Neural crest cell (in vitro differentiated cells): Measurements from ENCODE around the gene FHIT. TPM values are rescaled to one million over a fixed set of nuclear protein-coding genes. Genes with fewer than 3 reads are reported as not detected.

ENCODE experiments used
- DNase-seq: peaks from one replicate; pipeline ENCODE4 v3.0.0; 2021; ENCODE audit warnings: low read depth, mixed read lengths, low spot score
- H3K27ac Mint-ChIP-seq: one replicate; pipeline ENCODE4 v1.8.0; 2021; ENCODE audit warnings: mild to moderate bottlenecking, mixed read lengths; ENCODE audit not compliant: unreplicated experiment
- H3K27me3 Mint-ChIP-seq: 2 replicates; pipeline ENCODE4 v1.8.0; 2021; ENCODE audit warnings: low read depth, mild to moderate bottlenecking, mixed read lengths
- H3K36me3 Mint-ChIP-seq: 2 replicates; pipeline ENCODE4 v1.8.0; 2021; ENCODE audit warnings: low read depth, mild to moderate bottlenecking, mixed read lengths
- H3K4me1 Mint-ChIP-seq: 2 replicates; pipeline ENCODE4 v1.8.0; 2021; ENCODE audit warnings: mixed read lengths
- H3K4me3 Mint-ChIP-seq: one replicate; pipeline ENCODE4 v1.8.0; 2021; ENCODE audit warnings: mild to moderate bottlenecking, mixed read lengths
- H3K9me3 Mint-ChIP-seq: 2 replicates; pipeline ENCODE4 v1.8.0; 2021; ENCODE audit warnings: mixed read lengths
- CTCF ChIP-seq: fragments of 200-600 bp; sonication (generic); conservative IDR thresholded peaks from 2 replicates; pipeline ENCODE4 v1.5.0; 2021; ENCODE audit warnings: antibody characterized with exemption, mild to moderate bottlenecking
- total RNA-seq: library from RNA; stranded (reverse); gene quantifications from 2 replicates; pipeline ENCODE4 v1.2.1, GENCODE V29; 2021

The FHIT gene
- total RNA-seq, 1 donor from 2014 or later, result 5.2 TPM

- Mint-ChIP-seq H3K27ac (no peak overlapping the region), H3K4me3 (no peak overlapping the region), H3K9me3 (no peaks in the 10 kb centered on the region), H3K4me1 (peaks cover 9% of the 10 kb centered on the region), H3K36me3 (no peaks in the 10 kb centered on the region), H3K27me3 (no peaks in the 10 kb centered on the region)
- TF ChIP-seq CTCF, result no peak
- DNase-seq, result no peak
Observed at GRCh38 chr3:59771768-59772181, 1479.5 kb downstream of the FHIT start.

GRCh38 chr3:59769127-59769750 lies 1482.0 kb downstream of the FHIT start:
- no peaks in the 10 kb centered on the region for H3K27me3 Mint-ChIP-seq
- TF ChIP-seq CTCF, result no peak
- DNase-seq, result no peak
- no peaks in the 10 kb centered on the region for H3K4me1 Mint-ChIP-seq
- H3K9me3 Mint-ChIP-seq, result no peaks in the 10 kb centered on the region
- no peak overlapping the region for H3K4me3 Mint-ChIP-seq
- H3K27ac Mint-ChIP-seq, result no peak overlapping the region
- no peaks in the 10 kb centered on the region for H3K36me3 Mint-ChIP-seq

- TF ChIP-seq CTCF, result no peak
- Mint-ChIP-seq H3K27ac (no peak overlapping the region), H3K36me3 (no peaks in the 10 kb centered on the region), H3K27me3 (no peaks in the 10 kb centered on the region), H3K4me1 (no peaks in the 10 kb centered on the region), H3K4me3 (no peak overlapping the region), H3K9me3 (no peaks in the 10 kb centered on the region)
- DNase-seq, result no peak
Observed at GRCh38 chr3:59766200-59766872, 1484.9 kb downstream of the FHIT start.

- no peak for TF ChIP-seq CTCF
Observed at GRCh38 chr3:59764171-59764570, 1487.1 kb downstream of the FHIT start.

GRCh38 chr3:59762941-59763340 lies 1488.3 kb downstream of the FHIT start:
- Mint-ChIP-seq H3K9me3 (no peaks in the 10 kb centered on the region), H3K4me1 (no peaks in the 10 kb centered on the region), H3K27ac (no peak overlapping the region), H3K36me3 (no peaks in the 10 kb centered on the region), H3K27me3 (no peaks in the 10 kb centered on the region), H3K4me3 (no peak overlapping the region)
- no peak for DNase-seq
- no peak for TF ChIP-seq CTCF

More at GRCh38 chr3:59764171-59764570, 1487.1 kb downstream of the FHIT start:
- Mint-ChIP-seq H3K4me3 (no peak overlapping the region), H3K4me1 (no peaks in the 10 kb centered on the region), H3K27ac (no peak overlapping the region), H3K9me3 (no peaks in the 10 kb centered on the region), H3K36me3 (no peaks in the 10 kb centered on the region), H3K27me3 (no peaks in the 10 kb centered on the region)
- no peak for DNase-seq
